ENCODE results near the gene DHRS1.
A peak's percentile ranks its signal among the peaks of the same experiment; 100 is the strongest.
"Not testable (repeated sequence)": the region's sequence is repeated elsewhere in the genome, so short reads cannot be mapped to it uniquely, and the experiment has no call there.

Gene DHRS1

DNA sequence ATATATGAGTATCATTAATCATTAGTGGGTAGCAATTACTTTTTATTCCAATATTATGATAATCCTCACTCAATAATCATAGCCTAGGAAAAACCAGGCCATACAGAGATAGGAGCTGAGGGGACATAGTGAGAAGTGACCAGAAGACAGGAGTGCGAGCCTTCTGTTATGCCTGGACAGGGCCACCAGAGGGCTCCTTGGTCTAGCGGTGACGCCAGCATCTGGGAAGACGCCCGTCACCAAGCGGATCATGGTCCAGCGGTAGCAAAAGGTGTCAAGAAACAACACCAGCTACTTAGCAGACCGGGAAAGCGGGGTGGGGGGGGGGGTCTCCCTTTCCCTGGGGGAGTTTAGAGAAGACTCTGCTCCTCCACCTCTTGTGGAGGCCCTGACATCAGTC is 28.3 kb upstream of the DHRS1 start:
- DNase-seq (ENCODE audit: low read depth) = not testable (repeated sequence)

GRCh38 chr14:24327303-24327702 is 27.7 kb upstream of the DHRS1 start:
- DNase-seq (ENCODE audit: low read depth) = no peak

- DNase-seq (ENCODE audit: low read depth) = no peak
Observed at GRCh38 chr14:24325963-24326362, 26.4 kb upstream of the DHRS1 start.

- DNase-seq (ENCODE audit: low read depth) = no peak
Observed at GRCh38 chr14:24325041-24325530, 25.5 kb upstream of the DHRS1 start.

- no peak for DNase-seq (ENCODE audit: low read depth)
Observed at GRCh38 chr14:24324024-24324423, 24.4 kb upstream of the DHRS1 start.

GRCh38 chr14:24323341-24323740 is 23.8 kb upstream of the DHRS1 start:
- no peak for DNase-seq (ENCODE audit: low read depth)

- DNase-seq (ENCODE audit: low read depth) = no peak
Observed at GRCh38 chr14:24322672-24323071, 23.1 kb upstream of the DHRS1 start.

- DNase-seq (ENCODE audit: low read depth) = no peak
Observed at GRCh38 chr14:24321212-24321975, 21.8 kb upstream of the DHRS1 start.

DNA sequence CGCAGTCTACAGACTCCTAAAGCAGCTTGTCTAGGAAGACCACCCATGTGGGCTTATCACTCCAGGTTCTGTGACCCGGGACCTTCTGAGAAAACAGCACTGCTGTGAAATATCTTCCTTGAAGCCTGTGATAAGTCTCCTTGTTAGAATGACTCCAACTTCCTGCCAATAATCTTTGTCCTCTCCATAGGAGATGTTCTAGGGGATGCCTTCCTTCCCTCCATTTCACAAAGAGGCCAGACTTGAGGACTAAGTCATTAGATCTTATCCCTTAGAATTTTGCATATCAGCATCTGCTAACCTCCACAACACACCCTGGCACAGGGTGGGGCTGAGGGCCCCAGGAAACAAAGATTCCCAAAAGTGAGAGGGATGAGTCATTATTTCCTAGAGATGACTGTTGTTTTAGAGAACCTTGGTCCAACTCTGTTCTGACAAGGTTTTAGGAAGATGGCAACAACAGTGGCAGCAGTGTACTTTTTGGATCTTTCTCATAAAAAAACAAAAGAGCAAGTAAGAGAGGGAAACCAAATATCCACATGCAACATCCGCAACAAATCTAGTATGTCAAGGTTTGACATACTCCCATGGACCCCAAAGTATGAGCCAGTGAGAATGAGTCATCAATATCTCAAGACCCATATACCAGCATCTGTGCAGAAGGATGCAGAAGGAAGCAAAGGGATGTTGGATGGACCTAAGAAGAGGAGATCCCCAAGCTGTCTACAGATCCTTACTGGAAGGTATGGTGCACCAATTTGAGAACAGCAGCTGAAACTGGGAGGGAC is 17.8 kb upstream of the DHRS1 start:
- DNase-seq (ENCODE audit: low read depth) = peak; percentile 67

GRCh38 chr14:24316597-24316950 is 17.0 kb upstream of the DHRS1 start:
- no peak for DNase-seq (ENCODE audit: low read depth)

GRCh38 chr14:24315807-24316596 is 16.4 kb upstream of the DHRS1 start:
- DNase-seq (ENCODE audit: low read depth) = no peak

DNA sequence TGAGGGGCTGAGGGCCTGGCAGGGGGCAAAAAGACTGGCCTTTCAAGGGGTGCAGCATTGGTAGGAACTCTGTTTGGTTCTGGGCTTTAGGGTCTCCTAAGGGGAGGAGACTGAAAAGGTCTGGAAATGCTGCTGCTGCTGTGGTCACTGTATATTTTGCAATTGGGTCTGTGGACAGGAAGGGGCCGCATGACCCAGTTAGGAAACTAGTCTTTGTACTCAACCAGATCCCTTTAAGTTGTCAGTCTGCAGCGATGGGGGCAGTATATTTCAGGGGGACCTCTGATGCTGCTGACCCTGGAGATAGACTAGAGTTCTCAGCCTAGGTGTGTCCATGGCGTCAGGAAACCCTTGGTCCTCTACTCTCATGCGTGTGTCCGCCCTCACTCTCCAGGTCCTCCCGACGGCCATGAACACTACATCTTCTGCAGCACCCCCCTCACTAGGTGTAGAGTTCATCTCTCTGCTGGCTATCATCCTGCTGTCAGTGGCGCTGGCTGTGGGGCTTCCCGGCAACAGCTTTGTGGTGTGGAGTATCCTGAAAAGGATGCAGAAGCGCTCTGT is 15.7 kb upstream of the DHRS1 start:
- no peak for DNase-seq (ENCODE audit: low read depth)

DNA sequence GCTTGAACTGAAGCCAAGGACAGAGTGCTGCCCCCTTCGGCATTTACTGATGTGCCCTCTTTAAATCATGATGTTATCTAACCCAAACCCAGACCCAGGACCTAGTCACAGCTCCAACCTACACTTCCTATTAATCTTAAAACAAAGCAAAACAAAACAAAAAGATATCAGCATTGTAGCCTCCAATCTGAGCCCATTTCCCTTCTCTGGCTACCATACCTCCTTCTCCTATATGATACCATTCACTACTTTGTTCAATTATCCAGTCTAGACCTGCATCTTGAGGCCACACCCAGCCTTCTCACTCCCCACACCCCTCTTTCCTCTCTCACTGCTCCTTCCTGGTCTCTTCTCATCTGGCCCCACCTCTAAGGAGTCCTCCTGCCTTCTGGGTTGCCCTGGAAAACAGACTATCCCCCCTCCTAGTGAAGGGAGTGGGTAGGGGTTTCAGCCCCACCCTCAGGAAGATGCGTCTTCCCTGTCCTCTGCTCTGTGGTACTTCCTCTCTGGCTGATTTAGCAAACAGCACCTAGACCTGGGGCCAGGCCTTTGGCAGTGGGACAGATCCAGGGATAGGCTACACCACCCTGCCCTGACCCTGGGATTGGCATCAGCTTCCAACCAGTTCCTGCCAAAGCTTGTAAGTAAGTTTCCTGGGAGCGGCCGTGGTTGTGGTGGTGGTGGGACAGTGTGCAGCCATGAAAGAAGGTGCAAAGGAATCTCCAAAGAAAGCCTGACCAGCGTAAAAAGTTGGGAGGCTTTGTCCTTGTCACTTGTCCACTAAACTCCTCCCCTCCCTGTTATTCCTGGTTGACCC is 15.0 kb upstream of the DHRS1 start:
- DNase-seq (ENCODE audit: low read depth) = no peak

- DNase-seq (ENCODE audit: low read depth) = no peak
Observed at GRCh38 chr14:24313913-24314312, 14.3 kb upstream of the DHRS1 start.

DNA sequence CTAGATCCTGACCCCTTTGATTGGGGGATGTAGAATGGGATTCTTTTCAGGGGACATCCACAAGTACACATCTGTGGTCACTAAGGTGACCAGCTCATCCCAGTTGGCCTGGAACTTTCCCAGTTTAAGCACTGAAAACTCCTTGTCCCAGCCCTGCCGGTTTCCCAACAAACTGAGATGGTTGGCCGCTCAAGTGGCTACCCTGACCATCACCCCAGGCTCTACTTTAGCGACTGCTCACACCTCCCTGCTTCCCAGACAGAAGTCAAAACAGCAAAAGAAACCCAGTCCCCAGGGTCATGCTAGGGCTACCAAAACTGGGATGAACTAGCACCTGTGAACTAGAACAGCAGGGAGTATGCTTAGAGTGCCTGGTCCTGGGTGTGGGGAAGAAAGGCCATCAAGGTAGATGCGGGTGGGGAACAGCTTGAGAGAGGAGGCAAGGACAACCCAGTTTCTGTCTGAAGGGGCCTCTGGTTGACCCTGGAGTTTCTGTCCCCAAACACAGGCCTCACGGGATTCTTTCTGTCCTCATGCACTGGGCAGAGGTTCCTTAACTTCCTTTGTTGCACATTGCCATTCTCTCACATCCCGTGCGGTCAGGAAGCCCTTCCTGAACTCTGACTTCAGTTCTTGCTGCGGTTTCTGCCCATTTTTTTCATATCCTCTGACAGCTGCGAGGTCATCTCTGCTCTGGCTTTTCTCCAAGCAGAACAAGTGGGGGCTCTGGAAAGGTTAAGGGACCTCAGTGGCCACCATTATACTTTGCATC is 13.3 kb upstream of the DHRS1 start:
- no peak for DNase-seq (ENCODE audit: low read depth)

DNA sequence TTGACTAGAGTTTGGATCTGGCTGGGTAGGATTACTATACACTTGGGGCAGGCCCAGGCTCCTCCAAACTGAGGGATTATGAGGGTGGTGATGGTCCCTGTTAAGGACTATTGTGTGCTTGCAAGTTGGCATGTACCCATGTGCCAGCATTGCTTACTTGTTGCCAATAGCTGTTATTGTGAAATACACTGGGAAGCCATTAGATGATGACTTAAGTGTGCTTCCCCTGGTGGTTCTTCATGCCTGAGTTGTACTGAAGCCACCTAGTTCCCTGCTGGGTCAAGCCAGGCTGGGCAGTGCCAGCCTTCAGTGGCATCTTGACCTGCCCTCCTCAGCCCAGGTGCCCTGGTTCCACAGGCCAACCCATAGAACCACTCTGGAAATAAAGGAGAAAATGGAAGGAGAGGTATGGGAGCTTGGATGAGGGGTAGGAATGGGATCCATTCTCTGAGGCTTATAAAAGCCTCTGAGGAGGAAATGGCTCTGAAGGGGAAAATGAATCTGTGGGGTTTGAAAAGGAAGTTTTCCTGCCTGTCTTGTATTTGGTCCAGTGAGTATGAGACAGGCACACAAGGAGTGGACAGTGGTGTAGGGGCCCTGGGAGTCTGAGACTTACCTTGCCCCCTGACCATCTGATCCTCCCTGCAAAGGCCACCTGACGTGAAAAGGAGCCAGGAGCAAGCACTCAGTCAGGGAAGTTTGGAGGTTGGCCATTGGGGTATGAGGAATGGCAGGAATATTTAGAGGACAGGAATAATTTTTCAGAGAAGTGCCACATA is 12.4 kb upstream of the DHRS1 start:
- no peak for DNase-seq (ENCODE audit: low read depth)

- DNase-seq (ENCODE audit: low read depth) = no peak
Observed at GRCh38 chr14:24310646-24311604, 11.3 kb upstream of the DHRS1 start, which contains the start of gene LTB4R. LTB4R (plus strand) TSS chr14:24311502; CDS start chr14:24315652, 4,150 bp downstream.

DNA sequence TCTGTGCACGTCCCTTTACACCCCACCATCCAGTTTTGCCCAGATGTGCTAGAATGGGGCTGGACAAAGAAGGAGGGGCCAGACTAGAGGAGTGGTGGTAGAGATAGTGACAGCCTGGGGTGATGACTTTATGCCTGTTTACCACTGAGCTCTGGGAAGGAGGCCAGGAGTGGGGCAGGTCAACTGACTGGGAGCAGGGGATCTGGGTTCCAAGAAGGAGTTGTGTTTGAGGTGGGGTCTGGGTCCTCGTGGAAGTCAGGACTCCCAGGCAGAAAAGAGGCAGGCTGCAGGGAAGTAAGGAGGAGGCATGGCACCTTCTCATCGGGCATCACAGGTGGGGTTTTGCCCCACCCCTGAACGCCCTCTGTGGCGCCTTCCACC is 10.7 kb upstream of the DHRS1 start:
- no peak for DNase-seq (ENCODE audit: low read depth)
